Measurements from ENCODE around the gene SCGB1D1.

- TF ChIP-seq ELF4 (IDR thresholded peaks at IDR 0.05) (no peak), ZNF384 (IDR thresholded peaks at IDR 0.05) (no peak), BHLHE40 (IDR thresholded peaks at IDR 0.05; ENCODE audit: borderline replicate concordance) (no peak), FOXM1 (IDR thresholded peaks at IDR 0.05; ENCODE audit: borderline replicate concordance) (no peak)
Observed at GRCh38 chr11:62169448-62169847, 20.6 kb upstream of the SCGB1D1 start.

All from HEK293T (cell line).